Activated CD4-positive, CD25-positive, alpha-beta regulatory T cell (primary cell): Measurements from ENCODE around the gene LIPC.

Source experiments
- DNase-seq, 4 experiments: peaks; one replicate each; lab custom pipeline; 2025; lab: John Stamatoyannopoulos, UW

LIPC gene

GRCh38 chr15:58554758-58555157 lies 123.0 kb downstream of the LIPC start:
- no peak for DNase-seq

DNA sequence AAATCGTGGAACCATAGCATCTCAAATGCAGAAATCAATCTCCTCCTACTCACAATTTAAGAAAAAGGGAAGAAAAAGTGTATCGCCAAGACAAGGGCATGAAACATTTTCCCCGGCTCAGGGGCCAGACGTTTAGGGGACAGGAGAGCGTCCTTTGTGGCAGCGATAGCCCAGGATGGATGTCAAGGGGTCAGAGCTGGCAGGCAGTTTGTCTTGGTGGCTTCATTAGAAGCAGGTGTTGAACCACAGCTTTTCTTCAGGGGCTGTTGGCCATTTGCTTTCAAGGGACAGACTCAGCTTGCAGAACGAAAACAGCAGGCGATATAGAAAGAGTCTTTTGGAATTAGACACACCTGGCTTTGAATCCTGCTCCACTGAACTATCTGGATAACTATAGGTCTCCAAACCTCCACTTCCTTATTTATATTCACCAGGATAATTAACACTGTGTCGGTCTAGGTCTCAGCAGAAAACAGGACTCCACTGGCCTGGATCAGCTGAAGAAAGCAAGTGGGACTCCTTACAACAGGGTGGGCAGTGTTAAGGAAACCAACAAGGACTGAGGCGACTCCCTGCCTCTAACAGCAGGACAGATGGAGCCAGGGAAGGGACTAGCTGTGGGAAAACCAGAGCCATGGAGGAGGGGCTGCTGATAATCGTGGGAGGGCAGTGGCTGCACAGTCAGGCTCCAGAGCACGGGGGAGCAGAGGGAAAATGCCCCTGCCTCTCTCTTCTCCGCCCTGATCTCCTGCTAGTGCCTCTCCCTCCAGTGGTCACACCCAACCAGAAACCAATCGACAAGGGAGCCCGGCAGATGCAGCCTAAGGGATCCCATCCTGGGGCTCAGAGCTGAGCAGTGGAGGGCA lies 123.6 kb downstream of the LIPC start:
- DNase-seq: no peak

DNA sequence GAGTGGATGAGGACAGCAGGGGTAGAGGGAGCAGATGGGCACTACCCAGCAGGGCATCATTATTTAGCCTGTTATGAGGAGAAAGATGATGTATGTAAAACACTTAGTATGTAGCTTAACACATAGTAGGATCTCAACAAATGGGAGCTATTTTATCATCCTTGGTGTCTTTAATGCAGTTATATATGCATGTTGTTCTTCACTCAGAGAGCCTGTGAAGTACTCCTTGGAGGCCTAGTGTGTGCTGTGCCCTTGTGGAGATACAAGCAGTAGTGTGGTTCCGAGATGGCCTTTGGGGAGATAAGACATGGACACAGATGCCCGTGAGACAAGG lies 124.2 kb downstream of the LIPC start:
- no peak for DNase-seq

DNA sequence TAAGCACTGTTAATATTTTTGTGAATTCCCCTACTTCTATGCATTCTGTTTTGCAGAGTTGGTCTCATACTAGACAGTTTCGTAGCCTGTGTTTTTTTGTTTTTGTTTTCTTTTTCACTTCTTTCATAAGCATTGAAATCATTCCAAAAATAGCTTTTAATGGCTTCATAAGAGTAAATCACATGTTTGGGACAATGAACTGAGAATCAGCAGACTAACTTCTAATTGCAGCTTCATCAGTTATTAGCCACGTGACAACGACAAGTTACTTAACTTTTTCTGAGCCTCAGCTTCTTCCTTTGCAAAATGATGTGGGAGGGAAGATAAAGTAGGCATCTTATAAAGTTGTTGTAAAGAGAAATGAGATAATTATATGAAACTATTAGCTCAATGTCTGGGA lies 124.8 kb downstream of the LIPC start:
- no peak for DNase-seq

- no peak for DNase-seq
These were observed 127.0 kb downstream of the LIPC start for GRCh38 chr15:58558777-58559176.

DNA sequence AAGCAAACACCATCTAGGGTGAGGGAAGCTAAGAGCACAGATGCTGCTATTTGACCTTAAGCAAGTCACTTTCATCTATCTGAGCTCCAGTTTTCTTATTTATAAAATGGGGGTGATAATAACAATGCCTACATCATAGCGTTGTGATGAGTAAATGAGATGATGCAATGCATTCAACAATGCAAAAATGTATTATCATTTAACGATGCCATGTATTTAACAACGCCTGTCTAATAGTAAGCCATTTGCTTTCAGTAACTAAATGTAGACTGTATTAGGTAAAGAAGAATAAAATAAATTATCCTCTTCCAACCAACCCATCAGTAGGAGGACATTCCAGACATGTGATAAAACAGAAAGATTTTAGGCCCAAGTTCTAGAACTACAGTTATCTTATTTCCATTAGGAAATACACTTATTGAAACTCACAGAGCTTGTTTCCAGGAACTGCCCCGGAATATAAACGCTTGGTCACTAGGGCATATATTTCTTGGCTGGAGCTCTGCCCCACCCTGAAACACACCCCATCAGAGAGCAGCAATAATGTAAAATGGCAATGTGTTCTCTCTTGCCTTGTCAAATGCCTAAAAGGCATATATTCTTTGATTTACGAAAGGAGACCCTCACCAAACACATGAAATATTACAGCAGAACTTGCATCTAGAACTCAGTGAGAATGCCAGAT lies 128.3 kb downstream of the LIPC start:
- DNase-seq: no peak

DNA sequence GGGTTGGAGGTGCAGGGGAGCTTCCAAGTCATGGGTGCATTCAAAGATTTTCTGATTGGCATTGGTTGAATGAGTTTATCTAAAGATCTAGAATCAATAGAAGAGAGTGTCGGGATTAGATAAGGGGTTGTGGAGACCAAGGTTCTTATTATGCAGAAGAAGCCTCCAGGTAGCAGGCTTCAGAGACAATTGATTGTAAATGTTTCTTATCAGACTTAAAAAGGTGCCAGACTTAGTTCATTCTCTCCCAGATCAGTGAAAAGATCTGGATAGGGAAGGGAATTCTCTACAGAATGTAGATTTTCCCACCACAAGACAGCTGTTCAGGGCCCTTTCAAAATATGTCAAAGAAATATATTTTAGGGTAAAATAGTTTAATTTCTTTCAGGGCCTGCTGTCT lies 129.5 kb downstream of the LIPC start:
- DNase-seq: no peak

DNA sequence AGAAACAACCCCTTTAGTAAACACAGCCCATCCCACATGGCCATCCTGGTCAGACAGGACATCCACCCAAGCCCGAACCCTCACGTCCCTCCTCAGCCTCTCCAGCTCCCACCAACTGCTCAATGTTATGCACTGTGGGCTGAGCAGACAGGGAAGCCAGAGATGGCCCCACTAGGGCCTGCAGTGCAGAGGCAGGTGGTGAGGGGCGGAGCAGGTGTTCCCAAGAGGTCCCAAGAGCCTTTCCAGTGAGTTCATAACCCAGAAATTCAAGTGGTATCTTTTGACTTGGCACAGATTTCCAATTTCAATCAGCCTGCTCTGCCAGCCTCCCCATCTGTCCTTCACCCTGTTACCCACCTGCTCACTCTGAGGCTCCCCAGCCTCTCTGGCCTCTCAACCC lies 130.3 kb downstream of the LIPC start:
- no peak for DNase-seq

DNA sequence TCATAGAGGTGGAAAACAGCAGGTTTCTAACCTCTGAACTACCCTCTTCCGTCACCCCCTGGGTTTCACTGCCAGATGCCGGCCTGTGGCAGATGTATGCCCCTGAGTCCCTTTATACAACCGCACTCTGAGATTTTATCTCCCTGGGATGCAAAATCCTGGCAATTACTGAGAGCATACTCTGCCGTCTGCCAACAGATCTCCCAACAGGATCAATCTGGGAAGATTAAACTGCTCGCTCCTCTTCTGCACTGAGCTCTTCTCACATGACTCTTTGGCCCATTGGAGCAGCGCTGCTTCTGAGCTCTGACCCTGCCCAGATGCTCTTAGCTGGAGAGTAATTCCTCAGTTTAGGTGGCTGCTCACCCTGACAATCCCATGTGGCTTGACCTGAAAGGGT lies 133.2 kb downstream of the LIPC start:
- no peak for DNase-seq

DNA sequence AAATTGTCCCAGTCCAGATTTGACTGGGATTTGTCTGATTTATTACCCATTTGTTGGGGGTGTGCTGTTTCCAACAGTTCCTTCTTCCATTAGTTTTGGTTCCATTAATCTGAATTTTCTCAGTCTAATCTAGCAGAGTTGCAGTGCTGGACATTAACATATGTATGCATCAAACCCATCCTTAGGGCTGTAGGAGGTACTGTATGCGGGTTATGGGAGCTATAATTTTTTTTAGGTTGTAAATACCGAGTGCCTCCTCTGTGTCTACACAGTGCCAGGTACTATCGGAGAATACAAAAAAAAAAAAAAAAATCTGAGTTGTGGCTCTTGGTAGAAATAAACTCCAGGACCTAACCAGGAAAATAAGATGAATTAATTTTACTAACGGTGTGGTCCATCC lies 133.8 kb downstream of the LIPC start:
- no peak for DNase-seq

DNA sequence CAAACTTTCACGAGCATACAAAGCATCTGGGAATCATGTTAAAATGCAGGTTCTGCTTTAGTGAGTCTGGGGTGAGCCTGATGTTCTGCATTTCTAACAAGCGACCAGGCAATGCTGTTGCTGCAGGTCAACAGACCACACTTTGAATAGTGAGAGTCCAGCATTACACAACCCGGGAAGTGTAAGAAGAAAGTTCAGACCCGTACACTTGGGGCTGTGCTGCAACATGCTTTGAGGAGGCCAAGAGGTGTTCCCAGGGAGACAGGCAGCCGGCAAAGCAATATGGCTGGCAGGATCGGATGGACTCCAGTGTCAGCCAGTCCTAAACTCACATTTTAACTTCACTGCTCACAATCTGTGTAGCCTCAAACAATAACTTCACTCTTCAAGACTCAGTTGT lies 134.2 kb downstream of the LIPC start:
- DNase-seq: no peak

GRCh38 chr15:58568157-58568571 lies 136.4 kb downstream of the LIPC start:
- no peak for DNase-seq

DNA sequence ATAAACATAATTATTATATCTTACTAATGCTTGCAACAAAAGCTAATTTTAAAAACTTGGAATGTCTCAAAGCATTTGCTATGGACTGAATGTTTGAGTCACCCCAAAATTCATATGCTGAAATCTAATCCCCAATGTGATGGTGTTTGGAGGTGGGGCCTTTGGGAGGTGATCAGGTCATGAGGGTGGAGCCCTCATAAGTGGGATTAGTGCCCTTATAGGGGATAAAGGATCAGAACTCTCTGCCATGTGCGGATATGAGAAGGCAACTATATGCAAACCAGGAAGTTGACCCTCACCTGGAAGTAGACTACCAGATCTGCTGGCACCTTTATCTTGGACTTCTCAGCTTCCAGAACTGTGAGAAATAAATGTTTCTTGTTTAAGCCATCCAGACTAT lies 137.7 kb downstream of the LIPC start:
- no peak for DNase-seq

GRCh38 chr15:58571491-58571890 lies 139.7 kb downstream of the LIPC start:
- DNase-seq: no peak

DNA sequence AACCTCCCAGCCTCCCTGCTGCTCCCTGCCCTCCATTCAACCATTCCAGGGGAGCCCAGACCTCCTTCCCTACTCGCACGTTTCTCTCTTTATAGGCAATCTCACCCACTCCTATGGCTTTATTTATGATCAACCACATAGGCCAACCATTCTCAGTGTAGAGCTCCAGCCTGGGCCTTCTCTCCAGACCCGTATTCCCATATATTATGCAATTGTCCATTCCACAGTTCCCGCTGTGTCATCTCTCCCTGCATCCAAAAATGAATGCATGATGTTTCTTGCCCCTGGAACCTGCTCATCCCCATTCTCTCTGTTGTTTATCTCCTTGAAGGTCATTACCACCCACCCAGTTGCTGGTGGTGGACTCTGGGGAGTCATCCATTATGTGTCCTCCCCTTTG lies 140.7 kb downstream of the LIPC start:
- DNase-seq: no peak

GRCh38 chr15:58573270-58573669 lies 141.5 kb downstream of the LIPC start:
- DNase-seq: no peak

DNA sequence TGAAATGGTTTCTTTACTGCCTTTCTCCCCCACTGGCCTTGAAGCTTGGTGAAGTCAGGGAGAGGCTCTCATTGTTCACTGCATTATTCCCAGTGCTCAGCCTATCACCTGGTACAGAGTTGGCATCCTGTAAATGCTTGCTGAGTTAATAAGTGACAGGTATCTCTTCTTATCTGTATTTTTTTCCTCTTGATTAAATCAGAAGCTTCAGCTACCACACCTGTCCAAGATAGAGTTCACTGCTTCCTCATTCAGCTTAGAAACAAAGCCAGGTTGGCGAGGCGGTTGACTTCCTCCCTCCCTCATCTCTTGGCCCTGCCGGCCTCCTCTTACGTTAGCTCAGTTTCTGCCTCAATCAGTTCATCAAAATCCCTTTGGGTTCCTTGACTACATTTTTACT lies 142.8 kb downstream of the LIPC start:
- no peak for DNase-seq

- no peak for DNase-seq
These were observed 143.4 kb downstream of the LIPC start for GRCh38 chr15:58575045-58575786.

DNA sequence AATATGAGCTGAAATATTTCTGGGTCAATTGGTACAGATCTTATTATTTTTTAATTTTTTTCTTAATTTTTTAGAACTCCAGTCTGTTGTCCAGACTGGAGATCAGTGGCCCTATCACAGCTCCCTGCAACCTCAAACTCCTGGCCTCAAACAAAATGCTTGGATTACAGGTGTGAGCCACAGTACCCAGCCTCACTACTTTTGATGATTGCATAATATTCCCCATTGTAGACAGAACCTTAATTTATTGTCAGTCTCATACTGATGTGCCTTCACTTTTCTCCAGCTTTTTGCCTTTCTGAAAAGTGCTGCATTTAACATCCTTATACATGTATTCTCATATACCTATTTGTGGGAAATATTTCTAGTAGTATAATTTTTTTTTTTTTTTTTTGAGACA lies 144.9 kb downstream of the LIPC start:
- no peak for DNase-seq

GRCh38 chr15:58582160-58582559 lies 150.4 kb downstream of the LIPC start:
- no peak for DNase-seq

DNA sequence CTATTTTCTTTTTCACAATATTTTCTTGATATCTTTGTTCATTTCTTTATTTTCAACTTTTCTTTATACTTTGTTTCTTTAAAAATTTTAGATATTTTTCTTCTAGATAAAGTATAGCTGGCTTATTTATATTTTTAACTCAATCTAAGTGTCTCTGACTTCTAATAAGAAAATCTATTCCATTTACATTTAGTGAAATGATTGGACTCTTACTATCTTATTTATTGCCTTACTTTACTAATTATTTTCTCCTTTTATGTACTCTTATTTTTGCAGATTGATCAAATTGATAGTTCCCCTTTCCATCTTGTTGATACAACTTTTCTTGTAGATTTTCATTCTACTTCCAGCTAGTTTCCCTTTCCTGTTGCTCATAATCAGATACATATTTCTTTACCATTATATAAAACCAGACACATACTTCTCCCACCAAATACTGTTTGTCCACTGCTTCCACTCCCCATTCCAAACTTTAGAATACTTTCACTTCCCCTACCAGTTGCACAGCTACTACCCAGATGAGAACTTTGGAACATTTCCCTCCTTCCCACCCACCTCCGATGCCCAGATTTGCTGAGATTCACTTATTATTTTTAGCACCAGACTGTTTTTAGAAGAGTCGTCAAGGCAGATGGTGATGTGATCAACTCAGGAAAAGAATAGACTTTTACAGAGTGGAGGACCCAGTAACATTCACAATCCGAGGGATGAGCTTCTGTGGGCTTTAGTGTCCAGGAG lies 151.5 kb downstream of the LIPC start:
- DNase-seq: no peak

DNA sequence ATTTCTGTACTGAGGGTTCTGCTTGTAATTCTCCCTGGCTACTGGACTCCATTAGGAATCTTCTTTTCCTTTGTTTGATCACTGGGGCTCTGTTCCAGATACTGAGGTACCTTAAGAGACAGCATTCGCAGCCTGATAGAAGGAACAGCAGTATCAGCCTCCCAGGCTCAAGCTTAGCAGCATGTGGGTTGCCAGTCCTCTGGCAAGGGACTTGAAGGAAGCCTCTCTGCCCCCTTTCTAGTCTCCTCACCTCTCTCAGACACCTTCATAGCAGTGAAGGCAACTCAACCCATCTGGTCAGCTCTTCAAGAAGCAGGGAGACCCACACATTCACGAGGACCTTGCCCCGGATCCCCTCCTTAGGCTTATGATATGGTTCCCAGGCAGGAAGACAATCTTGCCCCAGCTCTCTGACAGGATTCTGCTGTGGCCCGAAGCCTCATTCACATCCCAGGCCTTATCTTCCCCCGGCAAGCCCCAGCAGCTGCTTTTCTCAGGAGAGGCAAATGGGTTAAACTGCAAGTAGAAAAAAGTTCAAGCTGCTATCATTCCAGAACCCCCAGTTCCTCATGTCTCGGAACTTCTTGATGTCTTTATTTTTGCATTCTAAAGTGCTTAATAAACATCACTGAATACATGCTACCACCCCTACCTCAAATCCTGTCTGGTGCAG lies 153.1 kb downstream of the LIPC start:
- DNase-seq: no peak
